Neural cell (in vitro differentiated cells): ENCODE results near the gene PAEP.

ENCODE experiments used
- EP300 ChIP-seq: fragments of 450-650 bp; conservative IDR thresholded peaks from 2 replicates; pipeline ENCODE4 v1.6.1; 2014; ENCODE audit warnings: antibody characterized with exemption, mild to moderate bottlenecking, moderate library complexity; ENCODE audit not compliant: poor library complexity, severe bottlenecking
- EZH2 ChIP-seq: fragments of 200-600, 300-800 bp; shearing (Covaris generic), sonication (generic); IDR thresholded peaks from 2 replicates; pipeline ENCODE4 v1.6.1; 2014; ENCODE audit warnings: antibody characterized with exemption, low read length, borderline replicate concordance, mild to moderate bottlenecking; ENCODE audit not compliant: insufficient read depth, poor library complexity, severe bottlenecking
- RAD21 ChIP-seq: fragments of 450-650 bp; conservative IDR thresholded peaks from 2 replicates; pipeline ENCODE4 v1.6.1; 2014; ENCODE audit warnings: antibody characterized with exemption, mild to moderate bottlenecking, moderate library complexity

DNA sequence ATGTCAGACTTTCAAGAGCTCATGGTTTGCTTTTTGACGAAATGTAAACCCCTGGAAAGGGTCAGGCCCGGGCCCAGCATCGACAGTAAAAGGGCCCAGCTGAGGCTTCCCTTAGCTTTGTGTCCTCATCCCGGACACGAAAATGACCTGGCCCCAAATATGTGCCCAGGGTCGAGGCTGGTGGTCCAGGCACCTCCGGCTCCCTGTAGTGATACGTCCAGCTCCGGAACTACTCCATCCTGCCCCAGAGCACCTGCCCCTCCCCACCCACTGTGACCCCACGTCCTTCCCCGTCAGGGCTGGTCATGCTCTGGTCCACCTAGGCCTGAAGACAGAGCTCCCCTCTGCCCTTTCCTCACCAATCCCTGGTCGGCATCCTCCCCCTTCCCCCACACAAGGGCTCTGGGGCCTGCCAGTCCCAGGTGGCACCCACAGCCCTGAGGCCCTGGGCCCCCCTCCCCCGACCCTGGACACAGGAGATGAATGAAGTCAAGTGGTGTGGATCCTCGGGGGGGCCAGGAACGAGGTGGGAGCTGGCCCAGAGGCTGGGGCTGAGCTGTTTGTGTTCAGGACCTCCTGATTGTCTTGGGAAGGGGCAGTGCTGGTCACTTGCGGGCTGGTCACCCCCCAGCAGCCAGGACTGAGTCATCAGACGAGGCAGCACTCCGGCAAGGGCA lies 9.4 kb upstream of the PAEP start:
- no peak for TF ChIP-seq EZH2
- no peak for TF ChIP-seq EP300
- TF ChIP-seq RAD21, result no peak
